Measurements from ENCODE around the gene EHMT1.

GRCh38 chr9:137615387-137615871 lies 3.4 kb upstream of the EHMT1 start:
- TF ChIP-seq POLR2A (IDR thresholded peaks at IDR 0.05), result no peak
- TF ChIP-seq CTCF (IDR thresholded peaks at IDR 0.05), result no peak
- no peak for TF ChIP-seq POLR2AphosphoS5 (IDR thresholded peaks at IDR 0.05)
- TF ChIP-seq EP300 (IDR thresholded peaks at IDR 0.05), result no peak
